Pancreas (tissue), 10 donors: Measurements from ENCODE around the gene MS4A15. TPM values are rescaled to one million over a fixed set of nuclear protein-coding genes. Genes with fewer than 3 reads are reported as not detected.
"Not testable (repeated sequence)": the region's sequence is repeated elsewhere in the genome, so short reads cannot be mapped to it uniquely, and the experiment has no call there.

Experiments
- ATAC-seq, 4 donors: fragments of 200-7000 bp; cut with Tn5 transposase; one replicate each; pipeline versions ENCODE4 v1.8.0 to v1.9.1; 2020; ENCODE audit warnings: mild to moderate bottlenecking in 4 of 4, moderate library complexity in 4 of 4
- DNase-seq, 6 donors: peaks; one replicate each; pipeline ENCODE4 v3.0.0-alpha.2; 2020
- FAIRE-seq: peaks from 2 replicates; lab custom pipeline; 2012; peaks lifted over from hg19 to GRCh38; lab: Jason Lieb, UNC
- H3K27ac ChIP-seq, 4 donors: fragments of 200-600 bp; sonication (generic); 1 replicate in 3 of 4; 2 replicates in 1 of 4; pipeline versions ENCODE4 v1.5.0 to v1.8.0; 2020
- H3K27me3 ChIP-seq, 4 donors: fragments of 200-600 bp; one replicate each; pipeline ENCODE4 v1.8.0; 2021
- H3K36me3 ChIP-seq, 3 donors: fragments of 200-600 bp; sonication (generic) in 1 of 3; one replicate each; pipeline versions ENCODE4 v1.5.0 to v1.8.0; 2020 to 2021
- H3K4me1 ChIP-seq, 3 donors: fragments of 200-600 bp; one replicate each; pipeline ENCODE4 v1.8.0; 2021
- H3K4me3 ChIP-seq, 4 donors: fragments of 200-600 bp; sonication (generic) in 2 of 4; one replicate each; pipeline versions ENCODE4 v1.5.0 to v1.8.0; 2020 to 2021
- H3K9me3 ChIP-seq, 4 donors: fragments of 200-600 bp; one replicate each; pipeline ENCODE4 v1.8.0; 2021
- WGBS, 2 donors: extraction: QIAGEN DNeasy Blood & Tissue Kit; methylation state at CpG; one replicate each; pipeline ENCODE4 v1.1.7; 2013; 5-methylcytosine and 5-hydroxymethylcytosine counted together
- intact Hi-C, 3 donors: fragments of 100-400 bp; cut with DNase I; formaldehyde crosslinking; loops; one replicate each; pipeline versions ENCODE4 v1.11.1 to v1.14.2; 2022
- polyA plus RNA-seq, 2 donors: library from polyadenylated mRNA; stranded (reverse); fragments of 200-250 nt; gene quantifications; one replicate each; pipeline ENCODE4 v1.2.3, GENCODE V29; 2013
- total RNA-seq, 6 donors: library from RNA; stranded (reverse); fragmentation: NEBNext Ultra II Directional in 4 of 6; extraction: Animal tissue kit (Norgen Biotek cat#: 25700) in 4 of 6; gene quantifications; one replicate each; pipeline versions ENCODE4 v1.2.1 to v1.2.4, GENCODE V29; 2021 to 2023
- TF ChIP-seq, protein P1 (sequence below), 4 donors: fragments of 200-600 bp; sonication (generic) in 3 of 4; IDR thresholded peaks; one replicate each; pipeline versions ENCODE4 v1.5.0 to v1.8.0; 2021; ENCODE audit warnings: antibody characterized with exemption in 4 of 4
- donor health status: healthy with polysubstance abuse.
- donor health status: DM: no; HTN: no; CAD: no; lungs with moderate emphysema.
- donor health status: DM: no; HTN: no; CAD: no.
- donor health status: control.
- donor health status: control.
- donor health status: Bipolar disorder and iron deficiency.
- donor health status: DM: yes; HTN: yes; CAD: no.
- donor health status: DM: no; HTN: no; CAD: no.
- donor health status: DM: no; HTN: no; CAD: no.
- donor health status: DM: yes; HTN: yes; CAD: no.

The MS4A15 gene, protein sequence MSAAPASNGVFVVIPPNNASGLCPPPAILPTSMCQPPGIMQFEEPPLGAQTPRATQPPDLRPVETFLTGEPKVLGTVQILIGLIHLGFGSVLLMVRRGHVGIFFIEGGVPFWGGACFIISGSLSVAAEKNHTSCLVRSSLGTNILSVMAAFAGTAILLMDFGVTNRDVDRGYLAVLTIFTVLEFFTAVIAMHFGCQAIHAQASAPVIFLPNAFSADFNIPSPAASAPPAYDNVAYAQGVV
- total RNA-seq: under 1 TPM in 1 of 6 donors, not detected in 5; 0.09 TPM
- not detected for polyA plus RNA-seq

DNA sequence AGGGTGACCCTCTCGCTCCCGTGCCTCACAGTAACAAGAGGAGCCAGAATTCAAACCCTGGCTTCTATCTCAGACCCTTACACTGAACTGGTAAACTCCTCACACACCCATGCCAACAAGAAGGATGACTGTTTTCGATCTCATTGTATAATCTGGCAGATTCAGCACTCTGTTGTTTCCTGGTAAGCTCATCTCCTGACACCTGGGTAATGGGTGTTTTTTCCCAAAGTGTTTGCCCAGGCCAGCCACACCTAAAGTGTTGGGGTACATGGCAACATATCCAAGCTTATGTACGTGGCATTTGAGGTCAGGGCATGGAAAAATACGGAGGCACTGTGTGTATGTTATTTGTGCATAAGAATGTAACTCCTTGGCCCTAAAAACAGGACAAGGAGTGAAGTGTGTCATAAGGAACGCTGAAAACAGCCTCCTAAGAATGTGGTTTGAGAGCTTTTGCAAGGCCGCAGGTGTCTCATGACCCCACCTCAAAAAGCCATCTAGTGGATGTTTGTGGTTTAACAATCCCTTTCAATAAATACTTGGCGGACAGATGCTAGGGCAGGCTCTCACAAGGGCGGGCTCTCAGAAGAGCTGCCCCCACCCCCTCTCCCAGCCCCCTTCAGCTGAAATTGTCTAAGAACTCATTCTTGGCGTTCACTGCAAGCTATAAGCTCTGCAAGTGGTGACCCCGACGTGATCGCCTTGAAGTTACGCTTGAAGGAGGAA, at the start of gene MS4A15:
Gene MS4A15, plus strand, starts transcription at position 561 of the 726 bp plus-strand sequence. CDS start 6,867 bp downstream, outside the sequence.
- H3K9me3 ChIP-seq: no peaks in the 10 kb centered on the region
- FAIRE-seq (no peak), DNase-seq (peak in 2 of 6 donors; percentile 22 to 46), ATAC-seq (peak; percentile 77 to 91 (median 86))
- TF ChIP-seq, protein P1, sequence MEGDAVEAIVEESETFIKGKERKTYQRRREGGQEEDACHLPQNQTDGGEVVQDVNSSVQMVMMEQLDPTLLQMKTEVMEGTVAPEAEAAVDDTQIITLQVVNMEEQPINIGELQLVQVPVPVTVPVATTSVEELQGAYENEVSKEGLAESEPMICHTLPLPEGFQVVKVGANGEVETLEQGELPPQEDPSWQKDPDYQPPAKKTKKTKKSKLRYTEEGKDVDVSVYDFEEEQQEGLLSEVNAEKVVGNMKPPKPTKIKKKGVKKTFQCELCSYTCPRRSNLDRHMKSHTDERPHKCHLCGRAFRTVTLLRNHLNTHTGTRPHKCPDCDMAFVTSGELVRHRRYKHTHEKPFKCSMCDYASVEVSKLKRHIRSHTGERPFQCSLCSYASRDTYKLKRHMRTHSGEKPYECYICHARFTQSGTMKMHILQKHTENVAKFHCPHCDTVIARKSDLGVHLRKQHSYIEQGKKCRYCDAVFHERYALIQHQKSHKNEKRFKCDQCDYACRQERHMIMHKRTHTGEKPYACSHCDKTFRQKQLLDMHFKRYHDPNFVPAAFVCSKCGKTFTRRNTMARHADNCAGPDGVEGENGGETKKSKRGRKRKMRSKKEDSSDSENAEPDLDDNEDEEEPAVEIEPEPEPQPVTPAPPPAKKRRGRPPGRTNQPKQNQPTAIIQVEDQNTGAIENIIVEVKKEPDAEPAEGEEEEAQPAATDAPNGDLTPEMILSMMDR (IDR thresholded peaks at IDR 0.05): peak; percentile 23 to 51 (median 34)
- H3K4me1 ChIP-seq: peaks cover 0 to 5% (median 3%) of the 10 kb centered on the region in 3 donors
- H3K27me3 ChIP-seq: no peaks in the 10 kb centered on the region
- no peaks in the 10 kb centered on the region for H3K36me3 ChIP-seq
- H3K4me3 ChIP-seq: no peak within 1 kb of the TSS
- no peak within 1 kb of the TSS for H3K27ac ChIP-seq
- intact Hi-C loops: loop anchor here in 1 of 3 donors (10.0 kb wide), 1 partner anchor 52 kb away; no protein-coding TSS in a partner anchor
- WGBS, 2 donors: 39 to 43% methylated on average over 14 of the region's 14 CpGs

DNA sequence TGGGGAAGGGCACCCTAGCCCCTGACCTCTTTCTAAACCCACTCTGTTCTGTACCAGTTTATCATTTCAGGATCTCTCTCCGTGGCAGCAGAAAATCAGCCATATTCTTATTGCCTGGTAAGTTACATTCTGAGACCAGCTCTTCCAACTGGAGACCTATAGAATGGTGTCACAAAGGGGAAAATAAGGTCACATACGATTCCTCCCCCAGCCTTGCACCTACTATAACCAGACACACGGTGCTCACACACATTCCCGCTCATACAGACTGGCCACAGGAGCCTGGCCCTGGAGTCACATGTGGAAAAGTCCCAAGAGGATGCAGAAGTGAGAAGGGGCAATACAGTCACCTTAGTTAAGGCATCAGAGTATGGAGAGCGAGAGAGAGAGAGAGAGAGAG, 49.7 kb upstream of the MS4A15 start:
- Histone ChIP-seq H3K4me1 (no peaks in the 10 kb centered on the region), H3K27ac (no peak overlapping the region), H3K4me3 (no peak overlapping the region), H3K27me3 (no peaks in the 10 kb centered on the region), H3K9me3 (no peaks in the 10 kb centered on the region), H3K36me3 (no peaks in the 10 kb centered on the region)
- intact Hi-C loops: loop anchor here in 1 of 3 donors (10.0 kb wide), 1 partner anchor 48 kb away; the partner anchor contains the start of gene MS4A15
- no peak for DNase-seq
- 85 to 90% methylated on average over 5 of the region's 5 CpGs for WGBS, 2 donors
- FAIRE-seq: no peak
- ATAC-seq: no peak
- TF ChIP-seq, protein P1 (IDR thresholded peaks at IDR 0.05): no peak

DNA sequence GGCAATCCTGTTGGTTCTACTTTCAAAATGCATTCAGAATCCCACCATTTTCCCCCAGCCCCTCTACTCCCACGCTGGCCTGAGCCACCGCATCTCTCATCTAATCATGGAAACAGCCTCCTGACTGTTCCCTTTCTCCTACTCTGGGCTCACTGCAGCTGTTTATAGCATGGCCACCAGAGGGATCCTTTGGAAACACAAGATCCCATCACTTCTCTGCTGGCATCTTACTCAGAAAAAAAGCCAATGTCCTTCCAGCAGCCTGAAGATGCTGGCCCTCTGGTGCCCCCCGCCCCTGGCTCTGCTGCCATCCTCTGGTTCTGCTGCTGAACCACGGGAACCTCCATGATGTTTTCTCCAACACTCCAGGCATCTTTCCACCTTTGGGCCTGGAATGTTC, 46.2 kb upstream of the MS4A15 start:
- H3K27me3 ChIP-seq: no peaks in the 10 kb centered on the region
- H3K4me1 ChIP-seq: no peaks in the 10 kb centered on the region
- 84 to 85% methylated on average over 4 of the region's 4 CpGs for WGBS, 2 donors
- H3K9me3 ChIP-seq: no peaks in the 10 kb centered on the region
- TF ChIP-seq, protein P1 (IDR thresholded peaks at IDR 0.05): no peak
- intact Hi-C loops: no loop called here
- H3K36me3 ChIP-seq: no peaks in the 10 kb centered on the region
- DNase-seq (no peak), FAIRE-seq (no peak), ATAC-seq (no peak)
- H3K4me3 ChIP-seq: no peak overlapping the region
- H3K27ac ChIP-seq: no peak overlapping the region

DNA sequence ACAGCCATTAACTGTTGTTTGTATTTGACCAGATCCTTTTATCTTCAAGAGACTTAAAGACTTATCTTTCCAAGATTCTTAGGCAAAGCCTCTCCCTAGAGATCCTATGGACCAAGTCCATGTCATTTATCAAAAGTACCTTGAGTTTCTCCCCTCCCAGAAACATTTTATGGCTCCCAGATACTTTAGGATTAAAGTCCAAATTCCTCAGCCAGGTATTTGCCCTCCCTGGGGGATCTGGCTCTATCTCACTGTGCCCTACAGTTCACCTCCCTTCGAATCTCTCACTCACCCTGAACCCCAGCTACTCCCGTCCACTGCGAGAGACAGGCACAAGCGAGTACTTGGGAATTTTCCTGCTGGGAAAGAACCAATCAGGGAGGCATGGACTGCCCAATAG, 45.4 kb upstream of the MS4A15 start:
- TF ChIP-seq, protein P1 (IDR thresholded peaks at IDR 0.05): no peak
- intact Hi-C loops: no loop called here
- WGBS, 2 donors: 63 to 64% methylated on average over 4 of the region's 4 CpGs
- H3K27me3 ChIP-seq: no peaks in the 10 kb centered on the region
- ATAC-seq: peak in 3 of 4 donors; percentile 47 to 80 (median 78)
- no peaks in the 10 kb centered on the region for H3K36me3 ChIP-seq
- no peak for FAIRE-seq
- no peaks in the 10 kb centered on the region for H3K9me3 ChIP-seq
- no peak overlapping the region for H3K27ac ChIP-seq
- no peaks in the 10 kb centered on the region for H3K4me1 ChIP-seq
- H3K4me3 ChIP-seq: no peak overlapping the region
- peak in 1 of 6 donors; percentile 29 for DNase-seq

DNA sequence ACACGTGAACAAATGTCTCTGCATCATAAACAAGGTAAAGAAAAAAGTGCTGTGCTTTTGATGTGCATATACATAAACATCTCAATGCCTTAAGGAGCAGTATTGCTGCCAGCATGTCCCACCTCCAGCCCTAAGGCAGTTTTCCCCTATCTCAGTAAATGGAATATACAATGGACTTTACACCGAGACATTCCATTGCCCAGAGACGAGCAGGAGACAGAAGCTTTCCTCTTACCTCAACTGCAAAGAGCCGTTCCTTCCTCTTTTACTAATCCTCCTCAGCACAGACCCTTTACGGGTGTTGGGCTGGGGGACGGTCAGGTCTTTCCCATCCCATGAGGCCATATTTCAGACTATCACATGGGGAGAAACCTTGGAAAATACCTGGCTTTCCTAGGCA, 43.2 kb upstream of the MS4A15 start:
- DNase-seq, H3K36me3 ChIP-seq, H3K27ac ChIP-seq, ATAC-seq, H3K4me1 ChIP-seq, H3K9me3 ChIP-seq, intact Hi-C loops, FAIRE-seq, H3K4me3 ChIP-seq, H3K27me3 ChIP-seq: not testable (repeated sequence)
- 83% methylated on average over 6 of the region's 6 CpGs for whole genome bisulfite sequencing, 2 donors
